ENCODE results near the gene CDH22.

CDH22 gene

DNA sequence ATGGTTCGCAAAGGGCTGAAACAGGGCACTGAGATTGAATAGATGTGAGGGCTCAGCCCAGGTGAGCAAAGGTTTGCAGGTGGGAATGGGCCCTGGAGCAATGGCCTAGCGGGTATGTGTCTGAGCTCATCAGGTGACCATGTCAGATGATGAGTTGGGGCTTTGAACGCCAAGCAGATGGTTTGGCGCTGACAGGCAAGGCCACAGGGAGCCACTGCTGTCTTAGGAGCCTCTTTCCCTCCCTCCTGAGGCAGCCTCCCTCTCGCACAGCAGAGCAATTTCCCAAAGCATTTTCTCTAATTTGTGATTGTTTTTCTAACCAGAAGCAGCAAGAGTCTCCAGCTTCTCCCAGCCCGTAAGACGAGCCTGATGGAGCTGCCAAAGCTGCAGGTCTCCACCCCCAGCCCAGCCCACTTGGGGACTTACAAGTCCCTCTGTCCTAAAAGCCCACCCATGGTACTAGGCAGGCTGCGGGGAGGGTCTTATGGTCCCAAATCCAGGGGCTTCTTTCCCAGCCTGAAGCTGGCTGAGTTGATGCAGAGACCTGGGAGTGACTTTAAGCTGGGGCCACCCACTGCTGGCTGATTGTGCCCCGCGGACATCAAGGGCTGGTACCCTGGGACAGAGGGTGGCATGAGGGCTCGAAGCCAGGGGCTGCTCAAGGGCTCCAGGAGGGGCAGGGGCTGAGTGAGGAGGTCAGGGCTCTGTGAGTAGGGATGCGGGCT lies 11.6 kb downstream of the CDH22 start:
- no peak for DNase-seq

GRCh38 chr20:46293084-46293483 lies 15.2 kb downstream of the CDH22 start:
- DNase-seq, result no peak

DNA sequence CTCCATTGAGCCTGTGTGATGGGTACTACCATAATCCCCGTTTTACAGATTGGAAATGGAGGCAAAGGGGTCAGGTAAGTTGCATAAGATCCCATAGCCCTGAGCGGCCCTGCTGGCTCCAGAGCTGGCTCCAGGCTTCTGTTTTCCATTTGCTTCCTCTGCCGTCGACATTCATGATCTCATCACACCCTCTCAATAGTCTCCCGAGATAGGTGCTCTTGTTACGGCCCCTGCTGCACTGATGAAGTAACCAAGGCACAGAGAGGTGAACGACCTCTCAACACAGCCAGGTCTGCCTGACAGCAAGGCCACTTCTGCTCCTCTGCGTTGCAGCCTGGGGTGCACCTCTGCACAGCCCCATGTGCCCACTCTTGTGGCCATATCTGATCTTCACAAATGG lies 16.9 kb downstream of the CDH22 start:
- no peak for DNase-seq

DNA sequence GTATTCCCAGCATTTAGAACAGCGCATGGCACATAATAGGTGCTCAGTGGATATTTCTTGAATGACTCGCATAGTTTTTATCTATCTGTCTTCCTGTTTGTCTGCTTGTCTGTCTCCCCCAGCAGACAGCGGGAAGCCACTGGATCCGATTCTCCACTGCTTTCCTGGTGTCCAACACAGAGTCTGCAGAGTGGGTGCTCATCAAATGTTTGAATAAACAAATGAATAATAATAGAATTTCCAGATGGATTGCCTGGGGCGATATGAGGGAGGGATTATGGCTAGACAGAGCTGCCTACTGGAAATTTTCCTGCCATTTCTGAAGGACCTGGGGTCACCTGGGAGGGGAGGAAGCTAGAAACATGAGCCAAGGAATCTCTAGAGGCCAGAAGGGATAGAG lies 18.9 kb downstream of the CDH22 start:
- DNase-seq, result no peak

DNA sequence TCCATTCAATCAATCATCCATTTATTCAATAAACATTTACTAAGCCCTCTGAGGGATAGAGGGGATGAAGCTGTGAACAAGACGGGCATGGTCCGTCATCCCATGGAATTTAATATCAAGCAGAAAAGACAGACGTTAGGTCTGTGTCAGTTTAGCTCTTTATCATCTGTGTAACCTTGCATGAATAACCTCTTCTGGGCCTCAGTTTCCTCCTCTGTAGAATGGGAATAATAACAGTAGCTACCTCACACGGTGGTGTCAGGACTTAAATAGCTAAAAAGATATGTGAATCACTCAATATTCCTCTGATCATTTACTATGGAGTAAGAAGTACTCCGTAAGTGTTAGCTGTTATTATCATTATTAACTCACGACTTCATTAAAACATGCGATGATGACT lies 21.3 kb downstream of the CDH22 start:
- no peak for DNase-seq

GRCh38 chr20:46286382-46286781 lies 21.9 kb downstream of the CDH22 start:
- DNase-seq, result no peak

DNA sequence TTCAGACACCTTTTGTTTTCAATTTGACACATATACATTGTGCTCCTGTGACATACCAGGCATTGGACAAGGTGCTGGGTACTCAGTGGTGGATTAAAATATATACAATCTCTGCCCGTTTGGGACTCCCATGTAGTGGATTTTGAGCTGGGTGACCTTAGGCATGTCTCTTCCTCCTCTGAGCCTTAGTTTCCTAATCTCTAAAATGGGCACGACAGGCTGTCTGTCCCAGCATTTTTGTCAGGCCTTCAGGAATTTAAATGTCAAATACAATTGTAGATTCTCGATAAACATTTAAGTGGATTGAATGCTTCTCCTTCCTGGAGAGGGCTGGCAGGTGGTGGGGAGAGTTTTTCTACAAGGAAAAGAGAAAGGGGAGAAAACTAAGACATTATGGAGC lies 22.6 kb downstream of the CDH22 start:
- DNase-seq, result no peak

GRCh38 chr20:46285072-46285471 lies 23.2 kb downstream of the CDH22 start:
- DNase-seq, result no peak

DNA sequence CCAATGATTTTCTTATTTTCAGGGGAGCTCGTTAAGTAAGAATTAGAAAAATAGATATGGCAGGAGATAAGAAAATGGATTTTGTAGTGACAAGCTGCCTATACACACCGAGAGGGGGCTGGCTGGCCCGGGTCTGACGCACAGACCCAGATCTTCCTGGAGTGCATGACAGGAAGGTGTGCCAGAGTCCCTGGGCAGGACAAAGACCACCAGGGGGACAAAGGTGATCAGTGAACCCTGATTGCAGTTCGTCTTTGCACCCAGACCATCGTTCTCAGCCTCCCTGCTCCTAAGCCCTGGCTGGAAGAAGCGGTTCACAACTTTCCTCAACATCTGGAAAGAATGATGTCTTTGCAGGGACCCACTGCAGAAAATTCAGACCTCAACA lies 24.3 kb downstream of the CDH22 start:
- DNase-seq, result no peak

DNA sequence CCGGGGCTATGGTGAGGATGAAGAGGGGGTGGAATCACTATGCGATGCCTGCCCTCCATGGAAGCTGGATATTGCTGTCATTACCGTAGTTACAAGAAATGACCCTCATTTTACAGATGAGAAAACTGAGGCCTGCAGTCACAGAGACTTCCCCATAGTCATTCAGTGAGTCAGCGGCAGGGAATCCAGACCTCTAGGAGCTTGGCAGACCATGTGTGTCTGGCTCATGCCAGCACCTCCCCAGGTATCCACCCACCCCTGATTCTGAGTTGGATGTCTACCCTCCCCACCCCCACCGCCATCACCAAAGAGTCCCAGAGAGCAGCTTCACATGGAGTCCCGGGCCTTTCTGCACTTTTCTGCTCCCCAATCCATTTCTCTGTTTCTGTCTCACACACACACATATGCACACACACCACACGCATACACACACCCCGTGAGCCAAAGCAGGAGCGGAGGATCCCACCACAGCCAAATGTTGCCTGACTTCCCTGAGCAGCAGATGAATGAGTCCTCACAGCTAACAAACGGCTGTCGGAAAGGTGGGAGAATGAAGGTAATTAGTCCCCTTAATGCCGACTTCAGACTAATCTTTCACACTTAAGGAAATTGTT lies 24.8 kb downstream of the CDH22 start:
- DNase-seq, result no peak

- DNase-seq, result no peak
These were observed 25.6 kb downstream of the CDH22 start for GRCh38 chr20:46282669-46283068.

DNA sequence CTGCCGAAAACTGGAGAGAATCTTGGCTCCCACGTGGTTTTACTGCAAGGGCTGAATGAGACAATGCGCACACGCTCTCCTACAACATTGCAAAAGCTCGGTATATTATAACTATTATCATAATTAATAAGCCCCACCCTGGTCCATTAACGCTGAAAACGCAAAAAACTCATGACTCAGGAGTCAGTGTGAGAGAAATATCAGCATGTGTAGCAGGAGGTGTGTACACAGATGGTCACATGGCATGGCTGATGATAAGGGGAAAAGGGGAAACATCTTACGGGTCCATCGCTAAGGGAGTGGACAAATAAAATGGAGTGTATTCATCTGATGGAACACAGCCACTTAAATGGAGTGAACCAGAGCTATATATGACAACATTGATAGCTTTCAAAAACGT lies 29.2 kb downstream of the CDH22 start:
- DNase-seq, result no peak

- DNase-seq, result no peak
These were observed 30.7 kb downstream of the CDH22 start for GRCh38 chr20:46277602-46278001.

GRCh38 chr20:46276531-46276930 lies 31.8 kb downstream of the CDH22 start:
- DNase-seq, result no peak

DNA sequence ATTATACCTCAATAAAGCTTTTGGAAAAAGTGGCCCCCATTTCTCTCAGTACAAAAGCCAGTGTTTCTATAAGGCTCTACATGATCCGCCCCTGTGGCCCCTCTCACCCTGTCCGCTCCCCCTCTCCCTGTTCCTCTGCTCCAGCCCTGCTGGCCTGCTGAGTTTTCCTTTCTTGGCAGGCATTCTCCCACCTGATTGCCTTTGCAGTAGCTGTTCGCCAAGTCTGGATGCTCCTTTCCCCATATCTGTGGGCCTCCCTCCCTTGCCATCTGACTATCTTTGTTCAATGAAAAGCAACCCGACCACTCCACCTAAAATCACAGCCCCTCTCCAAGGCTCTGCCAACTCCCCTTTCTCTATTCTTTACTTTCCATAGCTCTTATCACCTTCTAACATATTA lies 33.2 kb downstream of the CDH22 start:
- DNase-seq, result no peak

DNA sequence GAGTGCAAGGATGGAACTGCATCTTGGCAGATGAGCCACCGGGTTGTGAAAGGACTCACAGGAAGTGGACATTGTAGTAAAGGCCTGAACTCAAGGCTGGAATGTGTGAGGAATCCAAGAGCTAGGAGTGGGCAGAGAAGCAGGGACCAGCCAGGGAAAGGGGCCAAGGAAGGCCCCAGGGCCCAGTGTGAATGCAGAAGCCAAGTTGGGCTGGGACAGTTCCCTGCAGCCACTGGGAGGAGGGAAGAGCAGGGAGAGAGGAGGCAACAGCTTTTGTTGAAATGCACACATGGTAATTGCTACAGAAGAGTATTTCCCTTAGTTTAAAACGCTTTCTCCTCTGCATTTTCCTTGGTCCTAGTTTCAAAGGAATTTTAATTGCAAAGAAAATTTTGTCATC lies 34.6 kb downstream of the CDH22 start:
- no peak for DNase-seq

DNA sequence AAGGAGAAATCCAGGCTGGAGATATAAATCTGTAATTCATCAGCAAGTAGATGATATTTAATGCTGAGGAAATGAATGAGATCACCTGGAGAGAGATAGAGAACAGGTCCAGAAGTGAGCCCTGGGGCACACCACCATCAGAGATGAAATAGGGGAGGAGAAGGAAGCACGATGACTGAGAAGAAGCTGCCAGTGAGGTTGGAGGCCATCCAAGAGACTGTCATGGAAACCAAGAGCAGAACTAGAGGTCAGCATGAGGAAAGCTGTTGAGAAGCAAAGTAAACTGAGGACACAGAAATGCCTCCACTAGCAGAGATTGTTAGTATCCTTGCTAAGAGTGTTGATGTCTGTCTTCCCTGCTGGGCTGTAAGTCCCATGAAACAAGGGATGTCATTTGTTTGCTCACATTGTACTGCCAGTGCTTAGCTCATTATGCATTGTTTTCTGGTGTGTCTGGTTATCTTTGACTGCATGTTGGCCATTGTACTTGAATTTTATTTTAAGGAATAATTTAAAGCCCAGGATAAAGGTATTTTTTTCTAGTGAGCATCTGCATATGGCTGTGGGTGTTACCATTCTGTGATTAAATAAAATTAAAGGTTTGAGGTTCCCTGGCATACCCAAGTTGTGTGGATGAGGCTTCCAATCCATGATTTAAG lies 35.8 kb downstream of the CDH22 start:
- DNase-seq, result no peak

DNA sequence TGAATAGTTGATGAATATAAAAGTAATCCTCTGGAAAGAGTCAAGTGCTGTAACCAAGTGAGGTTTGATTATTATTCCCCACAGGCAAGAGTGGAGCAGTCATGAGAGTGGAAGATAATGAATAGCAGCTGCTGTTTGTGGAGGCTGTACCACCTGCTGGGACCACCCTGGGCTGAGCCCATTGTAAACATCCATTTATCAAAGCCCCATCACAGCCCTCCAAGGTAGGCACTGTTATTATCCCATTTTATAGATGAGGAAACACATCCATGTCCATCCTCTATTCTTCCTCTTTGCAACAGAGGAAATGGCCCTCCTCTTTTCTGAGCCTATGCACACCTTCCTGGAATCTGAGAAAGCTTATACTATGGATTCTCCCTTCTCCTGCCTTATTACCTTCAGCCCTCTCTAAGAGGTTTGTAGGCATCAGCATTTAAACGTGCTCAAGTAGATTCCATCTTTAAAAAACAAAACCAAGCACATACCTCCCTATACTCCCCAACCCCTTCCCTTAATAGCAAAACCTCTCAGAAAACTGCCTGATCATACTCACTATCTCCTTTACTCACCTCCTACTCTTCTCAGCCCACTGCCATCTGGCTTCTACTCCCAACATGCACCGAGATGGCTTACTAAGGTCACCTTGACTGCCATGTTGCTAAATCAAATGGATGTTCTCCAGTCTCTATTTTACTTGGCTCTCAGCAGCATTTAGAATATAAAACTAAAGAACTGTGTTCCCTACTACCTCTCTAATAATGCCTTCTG lies 37.1 kb downstream of the CDH22 start:
- no peak for DNase-seq

- no peak for DNase-seq
These were observed 38.9 kb downstream of the CDH22 start for GRCh38 chr20:46269372-46269771.

DNA sequence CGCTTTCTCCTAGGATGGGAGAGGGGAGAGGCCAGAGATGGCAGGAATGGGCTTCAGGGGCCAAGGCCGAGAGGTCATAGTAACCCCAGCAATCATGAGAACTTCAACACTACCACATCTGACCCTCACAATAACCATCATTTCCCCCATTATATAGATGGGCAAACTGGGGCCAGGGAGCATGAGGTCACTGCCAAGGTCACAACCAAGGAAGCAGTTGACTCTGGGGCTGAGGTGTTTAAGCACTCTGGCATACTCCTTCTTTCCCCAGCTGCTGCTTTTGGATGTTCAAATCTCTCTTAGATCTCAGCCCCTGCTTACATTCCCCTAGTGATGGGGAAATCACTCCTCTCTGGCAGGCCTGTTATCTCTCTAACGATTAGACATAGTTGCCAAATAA lies 39.6 kb downstream of the CDH22 start:
- no peak for DNase-seq

DNA sequence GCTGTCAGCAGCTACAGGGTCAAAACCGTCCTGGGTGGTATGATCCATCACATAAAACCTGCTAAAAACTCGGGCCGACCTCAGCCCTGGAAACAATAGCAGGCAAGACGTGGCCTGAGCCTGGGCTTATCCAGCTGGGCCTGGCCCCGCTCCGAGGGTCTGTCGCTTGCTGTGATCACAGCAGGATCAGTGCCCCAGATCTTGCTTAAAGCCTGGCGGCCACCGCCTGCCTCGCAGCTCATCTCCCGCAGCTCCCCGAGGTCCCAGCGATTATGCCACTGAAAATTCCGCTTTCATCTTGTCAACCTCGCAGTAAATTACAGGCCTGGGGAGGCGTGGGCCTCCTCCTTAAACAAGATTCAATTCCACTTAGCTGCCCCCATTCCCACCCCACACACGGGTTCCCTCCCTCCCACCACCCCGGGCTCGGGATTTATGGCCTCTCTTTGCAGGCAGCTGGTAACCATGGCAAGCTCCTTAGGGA lies 40.1 kb downstream of the CDH22 start:
- no peak for DNase-seq

- DNase-seq, result no peak
These were observed 40.9 kb downstream of the CDH22 start for GRCh38 chr20:46267108-46268105.
